Measurements from ENCODE around the gene SRRM4. TPM values are rescaled to one million over a fixed set of nuclear protein-coding genes. Genes with fewer than 3 reads are reported as not detected.
"Not testable (repeated sequence)": the region's sequence is repeated elsewhere in the genome, so short reads cannot be mapped to it uniquely, and the experiment has no call there.

Gene SRRM4
- total RNA-seq, 1 experiment from 2014 or later: 1.4 TPM

DNA sequence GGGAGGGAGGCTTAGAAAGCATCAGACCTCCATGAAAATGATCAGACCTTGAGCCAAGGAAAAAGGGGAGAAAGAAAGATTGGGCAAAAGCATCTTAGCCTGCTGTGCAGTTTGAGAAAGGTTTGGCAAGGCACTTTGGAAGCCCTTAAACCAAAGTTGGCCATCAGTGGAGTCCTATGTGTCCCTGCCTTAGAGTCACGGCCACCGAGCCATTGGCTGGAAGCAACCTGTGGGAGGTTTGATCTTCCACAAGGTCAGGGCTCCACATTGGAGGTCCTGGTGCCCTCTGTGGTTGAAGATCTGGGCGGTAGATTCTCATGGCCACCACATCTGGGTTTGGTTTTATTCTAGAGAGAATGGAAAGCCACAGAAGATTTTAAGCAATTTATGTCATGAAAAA lies 44.4 kb downstream of the SRRM4 start:
- H3K4me1 ChIP-seq (ENCODE audit: insufficient read depth, low read length): no peaks in the 10 kb centered on the region
- no peak overlapping the region for H2AK5ac ChIP-seq (ENCODE audit: insufficient read length, low read length)
- Mint-ChIP-seq H3K4me1 (peaks cover 9 to 18% of the 10 kb centered on the region in 2 experiments), H3K36me3 (ENCODE audit: insufficient read depth in 1 of 3, low read depth in 3 of 3) (peaks cover 0 to 10% (median 4%) of the 10 kb centered on the region in 3 experiments; a peak in 4 of 7 replicates), H3K4me3 (no peak overlapping the region), H3K27ac (no peak overlapping the region), H3K9me3 (peaks cover 5 to 15% of the 10 kb centered on the region in 2 experiments; a peak in 4 of 5 replicates), H3K27me3 (ENCODE audit: low read depth) (no peaks in the 10 kb centered on the region; the same call in none of the 2 replicates)
- no peak overlapping the region for H2BK12ac ChIP-seq (ENCODE audit: insufficient read length, low read depth, low read length)
- H3K79me2 ChIP-seq (ENCODE audit: insufficient read depth, low read length): no peaks in the 10 kb centered on the region
- no CpG with 5 or more reads among the region's 3 CpGs for WGBS (ENCODE audit: extremely low coverage, insufficient read length, low lambda C conversion rate)
- H3K4me2 ChIP-seq (ENCODE audit: insufficient read depth, insufficient read length, low read length): no peak overlapping the region
- no peak overlapping the region for H2BK5ac ChIP-seq (ENCODE audit: insufficient read length, low read length)
- no peak overlapping the region for H3T11ph ChIP-seq (ENCODE audit: low read length)
- no peak overlapping the region for H4K8ac ChIP-seq (replicated peaks; ENCODE audit: insufficient read length, low read depth, low read length)
- no peak overlapping the region for H3K23ac ChIP-seq (ENCODE audit: insufficient read length, low read depth, low read length)
- peak; percentile 13 for DNase-seq
- no peaks in the 10 kb centered on the region for H3K23me2 ChIP-seq (ENCODE audit: insufficient read length, low read depth, low read length, poor library complexity, severe bottlenecking)
- H2BK15ac ChIP-seq (ENCODE audit: low read depth, low read length): no peak overlapping the region
- H3K14ac ChIP-seq (ENCODE audit: insufficient read depth, low read length): no peak overlapping the region
- H4K5ac ChIP-seq (ENCODE audit: insufficient read length, low read depth, low read length): no peak overlapping the region
- H4K20me1 ChIP-seq (ENCODE audit: control insufficient read depth, insufficient read depth, insufficient read length): no peaks in the 10 kb centered on the region
- H3K56ac ChIP-seq (ENCODE audit: insufficient read length, low read depth, low read length): no peak overlapping the region
- no peak overlapping the region for H4K91ac ChIP-seq (ENCODE audit: insufficient read length, low read depth, low read length)
- H3K27me3 ChIP-seq (ENCODE audit: insufficient read depth, low read length): no peaks in the 10 kb centered on the region
- H3K4ac ChIP-seq (ENCODE audit: low read depth, low read length): no peak overlapping the region
- no peak overlapping the region for H3K9ac ChIP-seq (ENCODE audit: extremely low read depth, insufficient read length, low read length)
- H2AFZ ChIP-seq (ENCODE audit: low read length): no peak overlapping the region
- no peak overlapping the region for H2BK20ac ChIP-seq (ENCODE audit: low read depth, low read length, poor library complexity, severe bottlenecking)
- no peaks in the 10 kb centered on the region for H3K9me3 ChIP-seq (ENCODE audit: control insufficient read depth, low read depth, low read length)
- TF ChIP-seq, protein P1, sequence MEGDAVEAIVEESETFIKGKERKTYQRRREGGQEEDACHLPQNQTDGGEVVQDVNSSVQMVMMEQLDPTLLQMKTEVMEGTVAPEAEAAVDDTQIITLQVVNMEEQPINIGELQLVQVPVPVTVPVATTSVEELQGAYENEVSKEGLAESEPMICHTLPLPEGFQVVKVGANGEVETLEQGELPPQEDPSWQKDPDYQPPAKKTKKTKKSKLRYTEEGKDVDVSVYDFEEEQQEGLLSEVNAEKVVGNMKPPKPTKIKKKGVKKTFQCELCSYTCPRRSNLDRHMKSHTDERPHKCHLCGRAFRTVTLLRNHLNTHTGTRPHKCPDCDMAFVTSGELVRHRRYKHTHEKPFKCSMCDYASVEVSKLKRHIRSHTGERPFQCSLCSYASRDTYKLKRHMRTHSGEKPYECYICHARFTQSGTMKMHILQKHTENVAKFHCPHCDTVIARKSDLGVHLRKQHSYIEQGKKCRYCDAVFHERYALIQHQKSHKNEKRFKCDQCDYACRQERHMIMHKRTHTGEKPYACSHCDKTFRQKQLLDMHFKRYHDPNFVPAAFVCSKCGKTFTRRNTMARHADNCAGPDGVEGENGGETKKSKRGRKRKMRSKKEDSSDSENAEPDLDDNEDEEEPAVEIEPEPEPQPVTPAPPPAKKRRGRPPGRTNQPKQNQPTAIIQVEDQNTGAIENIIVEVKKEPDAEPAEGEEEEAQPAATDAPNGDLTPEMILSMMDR (conservative IDR thresholded peaks at IDR 0.05): no peak
- H3K79me1 ChIP-seq (ENCODE audit: insufficient read depth, low read depth, low read length, poor library complexity, severe bottlenecking): no peaks in the 10 kb centered on the region
- no peak overlapping the region for H3K27ac ChIP-seq (ENCODE audit: insufficient read length, low read depth, low read length)
- no peak overlapping the region for H3K18ac ChIP-seq (ENCODE audit: insufficient read length, low read depth, low read length)
- H2BK120ac ChIP-seq (ENCODE audit: low read depth, low read length, poor library complexity, severe bottlenecking): no peak overlapping the region

DNA sequence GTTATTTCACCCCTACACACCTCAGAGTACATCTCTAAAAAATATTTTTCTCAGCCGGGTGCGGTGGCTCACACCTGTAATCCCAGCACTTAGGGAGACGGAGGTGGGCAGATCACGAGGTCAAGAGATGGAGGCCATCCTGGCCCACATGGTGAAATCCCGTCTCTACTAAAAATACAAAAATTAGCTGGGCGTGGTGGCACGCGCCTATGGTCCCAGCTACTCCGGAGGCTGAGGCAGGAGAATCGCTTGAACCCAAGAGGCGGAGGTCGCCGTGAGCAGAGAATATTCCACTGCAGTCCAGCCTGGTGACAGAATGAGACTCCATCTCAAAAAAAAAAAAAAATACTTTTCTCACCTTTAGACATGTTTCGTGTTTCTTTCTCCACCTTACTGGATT lies 52.0 kb downstream of the SRRM4 start:
- H3K27me3 ChIP-seq (ENCODE audit: insufficient read depth, low read length); H3K27me3 Mint-ChIP-seq (ENCODE audit: low read depth); H2BK15ac ChIP-seq (ENCODE audit: low read depth, low read length); H2BK12ac ChIP-seq (ENCODE audit: insufficient read length, low read depth, low read length); H3K18ac ChIP-seq (ENCODE audit: insufficient read length, low read depth, low read length); H3K4me2 ChIP-seq (ENCODE audit: insufficient read depth, insufficient read length, low read length); H4K20me1 ChIP-seq (ENCODE audit: control insufficient read depth, insufficient read depth, insufficient read length); H4K91ac ChIP-seq (ENCODE audit: insufficient read length, low read depth, low read length); H3K4me3 Mint-ChIP-seq; H3K27ac Mint-ChIP-seq; H3K4me1 ChIP-seq (ENCODE audit: insufficient read depth, low read length); H2BK120ac ChIP-seq (ENCODE audit: low read depth, low read length, poor library complexity, severe bottlenecking); H3K56ac ChIP-seq (ENCODE audit: insufficient read length, low read depth, low read length); H3K23me2 ChIP-seq (ENCODE audit: insufficient read length, low read depth, low read length, poor library complexity, severe bottlenecking); H4K5ac ChIP-seq (ENCODE audit: insufficient read length, low read depth, low read length); H2AK5ac ChIP-seq (ENCODE audit: insufficient read length, low read length); H3K9ac ChIP-seq (ENCODE audit: extremely low read depth, insufficient read length, low read length); H3K79me2 ChIP-seq (ENCODE audit: insufficient read depth, low read length); H2AFZ ChIP-seq (ENCODE audit: low read length); H3K36me3 Mint-ChIP-seq (ENCODE audit: insufficient read depth in 1 of 3, low read depth in 3 of 3); H3K4ac ChIP-seq (ENCODE audit: low read depth, low read length); H3K79me1 ChIP-seq (ENCODE audit: insufficient read depth, low read depth, low read length, poor library complexity, severe bottlenecking); H4K8ac ChIP-seq (replicated peaks; ENCODE audit: insufficient read length, low read depth, low read length); H2BK5ac ChIP-seq (ENCODE audit: insufficient read length, low read length); H2BK20ac ChIP-seq (ENCODE audit: low read depth, low read length, poor library complexity, severe bottlenecking); H3K23ac ChIP-seq (ENCODE audit: insufficient read length, low read depth, low read length); H3K27ac ChIP-seq (ENCODE audit: insufficient read length, low read depth, low read length); H3T11ph ChIP-seq (ENCODE audit: low read length); H3K9me3 ChIP-seq (ENCODE audit: control insufficient read depth, low read depth, low read length); H3K14ac ChIP-seq (ENCODE audit: insufficient read depth, low read length): not testable (repeated sequence)
- peaks cover 12 to 20% of the 10 kb centered on the region in 2 experiments; a peak in 3 of 4 replicates for H3K4me1 Mint-ChIP-seq
- peak; percentile 10 for DNase-seq
- peaks cover 0 to 14% of the 10 kb centered on the region in 2 experiments; a peak in 2 of 5 replicates for H3K9me3 Mint-ChIP-seq
- no CpG with 5 or more reads among the region's 14 CpGs for WGBS (ENCODE audit: extremely low coverage, insufficient read length, low lambda C conversion rate)

Measured in H9 (cell line).